Measurements from ENCODE around the gene SMPD2. TPM values are rescaled to one million over a fixed set of nuclear protein-coding genes. Genes with fewer than 3 reads are reported as not detected.

SMPD2 gene
- total RNA-seq, 1 experiment from 2014 or later, result 50.0 TPM

Other genes starting within 250 kb of the SMPD2 start
- 337 TPM for gene CD164, start 58.3 kb upstream of the SMPD2 start, total RNA-seq (2021; ENCODE audit: unreplicated experiment)
- 2.2 TPM for gene PPIL6, start 96 bp upstream of the SMPD2 start, total RNA-seq (2021; ENCODE audit: unreplicated experiment)
- 64.5 TPM for gene MICAL1, start 15.0 kb downstream of the SMPD2 start, total RNA-seq (2021; ENCODE audit: unreplicated experiment)
- 21.5 TPM for gene ZBTB24, start 42.5 kb downstream of the SMPD2 start, total RNA-seq (2021; ENCODE audit: unreplicated experiment)